Activated CD4-positive, alpha-beta T cell treated with anti-CD3 and anti-CD28 coated beads for 1 hour (primary cell): ENCODE results near the gene FAM117A.
A peak's percentile ranks its signal among the peaks of the same experiment; 100 is the strongest.
"Not testable (repeated sequence)": the region's sequence is repeated elsewhere in the genome, so short reads cannot be mapped to it uniquely, and the experiment has no call there.

Experiments used
- DNase-seq: peaks from one replicate; pipeline ENCODE4 v3.0.0-alpha.2; 2020

FAM117A gene

GRCh38 chr17:49739641-49740271 lies 24.2 kb downstream of the FAM117A start:
- DNase-seq = peak; percentile 93

- no peak for DNase-seq
Observed at GRCh38 chr17:49738456-49739163, 25.3 kb downstream of the FAM117A start.

- no peak for DNase-seq
Observed at GRCh38 chr17:49734515-49735490, 29.1 kb downstream of the FAM117A start.

- no peak for DNase-seq
Observed at GRCh38 chr17:49731435-49731831, 32.5 kb downstream of the FAM117A start.

- DNase-seq = no peak
Observed at GRCh38 chr17:49730785-49731434, 33.0 kb downstream of the FAM117A start.

GRCh38 chr17:49730078-49730784 lies 33.7 kb downstream of the FAM117A start:
- no peak for DNase-seq

GRCh38 chr17:49729069-49729468 lies 34.9 kb downstream of the FAM117A start:
- no peak for DNase-seq

GRCh38 chr17:49728425-49728824 lies 35.5 kb downstream of the FAM117A start:
- DNase-seq = no peak

GRCh38 chr17:49727380-49727779 lies 36.6 kb downstream of the FAM117A start:
- no peak for DNase-seq

- no peak for DNase-seq
Observed at GRCh38 chr17:49725452-49726130, 38.3 kb downstream of the FAM117A start.

GRCh38 chr17:49724552-49724951 lies 39.4 kb downstream of the FAM117A start:
- not testable (repeated sequence) for DNase-seq

- DNase-seq = no peak
Observed at GRCh38 chr17:49723423-49723822, 40.5 kb downstream of the FAM117A start.

- DNase-seq = no peak
Observed at GRCh38 chr17:49722066-49722465, 41.9 kb downstream of the FAM117A start.

GRCh38 chr17:49717371-49717861 lies 46.5 kb downstream of the FAM117A start:
- DNase-seq = no peak

GRCh38 chr17:49716668-49717364 lies 47.1 kb downstream of the FAM117A start:
- no peak for DNase-seq

- DNase-seq = no peak
Observed at GRCh38 chr17:49715717-49716279, 48.1 kb downstream of the FAM117A start.

GRCh38 chr17:49715216-49715615 lies 48.7 kb downstream of the FAM117A start:
- DNase-seq = no peak

GRCh38 chr17:49708515-49709183 lies 55.3 kb downstream of the FAM117A start:
- no peak for DNase-seq

- peak; percentile 96 for DNase-seq
Observed at GRCh38 chr17:49707608-49708514, 56.1 kb downstream of the FAM117A start, which contains the start of gene SLC35B1. Gene SLC35B1 (minus strand): TSS chr17:49707964. CDS start chr17:49707833, 131 bp downstream.
